H9 (cell line): ENCODE measurements around the gene KLHDC2. TPM values are rescaled to one million over a fixed set of nuclear protein-coding genes. Genes with fewer than 3 reads are reported as not detected.

Experiments
- DNase-seq: peaks from one replicate; pipeline ENCODE4 v3.0.0-alpha.2; 2017
- H2AFZ ChIP-seq: one replicate; pipeline ENCODE4 v1.6.1; 2013; ENCODE audit warnings: mild to moderate bottlenecking, low read length, control low read depth, moderate library complexity
- H2AK5ac ChIP-seq: 2 replicates; pipeline ENCODE4 v1.6.1; 2013; ENCODE audit warnings: low read length, control low read depth, mixed read lengths; ENCODE audit not compliant: insufficient read length
- H2BK120ac ChIP-seq: one replicate; pipeline ENCODE4 v1.6.1; 2013; ENCODE audit warnings: low read depth, mild to moderate bottlenecking, low read length, control low read depth, inconsistent platforms; ENCODE audit not compliant: poor library complexity, severe bottlenecking
- H2BK12ac ChIP-seq: 2 replicates; pipeline ENCODE4 v1.6.1; 2013; ENCODE audit warnings: low read length, control low read depth, mixed read lengths, low read depth; ENCODE audit not compliant: insufficient read length
- H2BK15ac ChIP-seq: 2 replicates; pipeline ENCODE4 v1.6.1; 2013; ENCODE audit warnings: low read depth, low read length, control low read depth
- H2BK20ac ChIP-seq: one replicate; pipeline ENCODE4 v1.6.1; 2013; ENCODE audit warnings: low read depth, mild to moderate bottlenecking, low read length, control low read depth, inconsistent platforms; ENCODE audit not compliant: poor library complexity, severe bottlenecking
- H2BK5ac ChIP-seq: 2 replicates; pipeline ENCODE4 v1.6.1; 2013; ENCODE audit warnings: low read length, control low read depth, mixed read lengths; ENCODE audit not compliant: insufficient read length
- H3K14ac ChIP-seq: 2 replicates; pipeline ENCODE4 v1.6.1; 2013; ENCODE audit warnings: low read length, control low read depth; ENCODE audit not compliant: insufficient read depth
- H3K18ac ChIP-seq: 2 replicates; pipeline ENCODE4 v1.6.1; 2013; ENCODE audit warnings: low read depth, mild to moderate bottlenecking, mixed read lengths, low read length, control low read depth; ENCODE audit not compliant: insufficient read length
- H3K23ac ChIP-seq: 2 replicates; pipeline ENCODE4 v1.6.1; 2013; ENCODE audit warnings: low read length, control low read depth, mixed read lengths, low read depth; ENCODE audit not compliant: insufficient read length
- H3K23me2 ChIP-seq: 2 replicates; pipeline ENCODE4 v1.6.1; 2013; ENCODE audit warnings: low read depth, mild to moderate bottlenecking, mixed read lengths, low read length, control low read depth; ENCODE audit not compliant: insufficient read length, poor library complexity, severe bottlenecking
- H3K27ac ChIP-seq: 2 replicates; pipeline ENCODE4 v1.5.1; 2013; ENCODE audit warnings: low read length, control low read depth, mixed read lengths, low read depth; ENCODE audit not compliant: insufficient read length
- H3K27me3 ChIP-seq: 2 replicates; pipeline ENCODE4 v1.6.1; 2013; ENCODE audit warnings: low read length, control low read depth, inconsistent platforms; ENCODE audit not compliant: insufficient read depth
- H3K4ac ChIP-seq: 2 replicates; pipeline ENCODE4 v1.6.1; 2013; ENCODE audit warnings: low read depth, mild to moderate bottlenecking, control low read depth, inconsistent platforms, low read length, moderate library complexity
- H3K4me1 ChIP-seq: 2 replicates; pipeline ENCODE4 v1.6.1; 2013; ENCODE audit warnings: low read length, control low read depth, inconsistent platforms; ENCODE audit not compliant: insufficient read depth
- H3K4me2 ChIP-seq: 2 replicates; pipeline ENCODE4 v1.6.1; 2013; ENCODE audit warnings: low read length, control low read depth, mixed read lengths; ENCODE audit not compliant: insufficient read length, insufficient read depth
- H3K56ac ChIP-seq: 2 replicates; pipeline ENCODE4 v1.6.1; 2013; ENCODE audit warnings: low read depth, mild to moderate bottlenecking, mixed read lengths, low read length, control low read depth; ENCODE audit not compliant: insufficient read length
- H3K79me1 ChIP-seq: 2 replicates; pipeline ENCODE4 v1.6.1; 2013; ENCODE audit warnings: low read depth, mild to moderate bottlenecking, moderate library complexity, low read length, control low read depth, inconsistent platforms; ENCODE audit not compliant: insufficient read depth, poor library complexity, severe bottlenecking
- H3K79me2 ChIP-seq: 2 replicates; pipeline ENCODE4 v1.6.1; 2013; ENCODE audit warnings: low read length, control low read depth, inconsistent platforms; ENCODE audit not compliant: insufficient read depth
- H3K9ac ChIP-seq: 2 replicates; pipeline ENCODE4 v1.6.1; 2013; ENCODE audit warnings: low read length, control low read depth, mixed read lengths; ENCODE audit not compliant: insufficient read length; ENCODE audit errors: extremely low read depth
- H3K9me3 ChIP-seq: one replicate; pipeline ENCODE4 v1.6.1; 2013; ENCODE audit warnings: low read depth, low read length, inconsistent platforms; ENCODE audit not compliant: control insufficient read depth
- H3T11ph ChIP-seq: one replicate; pipeline ENCODE4 v1.6.1; 2013; ENCODE audit warnings: mild to moderate bottlenecking, low read length, control low read depth, inconsistent platforms
- H4K20me1 ChIP-seq: one replicate; pipeline ENCODE4 v1.6.1; 2013; ENCODE audit not compliant: control insufficient read depth, insufficient read length, insufficient read depth
- H4K5ac ChIP-seq: 2 replicates; pipeline ENCODE4 v1.6.1; 2013; ENCODE audit warnings: low read depth, mild to moderate bottlenecking, mixed read lengths, low read length, control low read depth; ENCODE audit not compliant: insufficient read length
- H4K8ac ChIP-seq: replicated peaks from 2 replicates; pipeline ENCODE4 v1.6.1; 2013; ENCODE audit warnings: low read length, control low read depth, mixed read lengths, low read depth; ENCODE audit not compliant: insufficient read length
- H4K91ac ChIP-seq: 2 replicates; pipeline ENCODE4 v1.6.1; 2013; ENCODE audit warnings: low read depth, mild to moderate bottlenecking, moderate library complexity, mixed read lengths, low read length, control low read depth; ENCODE audit not compliant: insufficient read length
- H3K27ac Mint-ChIP-seq, 3 experiments: 2 replicates in 2 of 3; 3 replicates in 1 of 3; pipeline ENCODE4 v1.8.0; 2020 to 2021; ENCODE audit warnings: mixed read lengths in 3 of 3, mild to moderate bottlenecking in 1 of 3, moderate library complexity in 1 of 3
- H3K27me3 Mint-ChIP-seq: 2 replicates; pipeline ENCODE4 v1.8.0; 2021; ENCODE audit warnings: low read depth, mild to moderate bottlenecking, moderate library complexity, mixed read lengths
- H3K36me3 Mint-ChIP-seq, 3 experiments: 2 replicates in 2 of 3; 3 replicates in 1 of 3; pipeline ENCODE4 v1.8.0; 2020 to 2021; ENCODE audit warnings: low read depth in 3 of 3, mixed read lengths in 3 of 3; ENCODE audit not compliant: insufficient read depth in 1 of 3
- H3K4me1 Mint-ChIP-seq, 2 experiments: 2 replicates each; pipeline ENCODE4 v1.8.0; 2020; ENCODE audit warnings: mixed read lengths in 2 of 2
- H3K4me3 Mint-ChIP-seq, 2 experiments: 2 replicates in 1 of 2; 3 replicates in 1 of 2; pipeline ENCODE4 v1.8.0; 2020 to 2021; ENCODE audit warnings: mild to moderate bottlenecking in 2 of 2, mixed read lengths in 2 of 2, moderate library complexity in 1 of 2
- H3K9me3 Mint-ChIP-seq, 2 experiments: 2 replicates in 1 of 2; 3 replicates in 1 of 2; pipeline ENCODE4 v1.8.0; 2020; ENCODE audit warnings: mild to moderate bottlenecking in 2 of 2, mixed read lengths in 2 of 2, moderate library complexity in 1 of 2
- WGBS: extraction: QIAGEN DNeasy Blood & Tissue Kit; methylation state at CpG from one replicate; pipeline ENCODE4 v1.1.7; 2013; ENCODE audit warnings: missing lambda C conversion rate, low lambda C conversion rate, mixed read lengths; ENCODE audit not compliant: insufficient read length; ENCODE audit errors: extremely low coverage; 5-methylcytosine and 5-hydroxymethylcytosine counted together
- long read RNA-seq: library from polyadenylated mRNA; unstranded; transcript quantifications from one replicate; pipeline ENCODE4 v2.0.0, GENCODE V29; 2020
- total RNA-seq: library from RNA; stranded (reverse); gene quantifications from 2 replicates; pipeline ENCODE4 v1.2.1, GENCODE V29; 2021
- TF ChIP-seq, protein P1 (sequence below): fragments of 200-600 bp; sonication (generic); conservative IDR thresholded peaks from 3 replicates; pipeline ENCODE4 v1.8.0; 2021; ENCODE audit warnings: antibody characterized with exemption, mild to moderate bottlenecking

The KLHDC2 gene, protein sequence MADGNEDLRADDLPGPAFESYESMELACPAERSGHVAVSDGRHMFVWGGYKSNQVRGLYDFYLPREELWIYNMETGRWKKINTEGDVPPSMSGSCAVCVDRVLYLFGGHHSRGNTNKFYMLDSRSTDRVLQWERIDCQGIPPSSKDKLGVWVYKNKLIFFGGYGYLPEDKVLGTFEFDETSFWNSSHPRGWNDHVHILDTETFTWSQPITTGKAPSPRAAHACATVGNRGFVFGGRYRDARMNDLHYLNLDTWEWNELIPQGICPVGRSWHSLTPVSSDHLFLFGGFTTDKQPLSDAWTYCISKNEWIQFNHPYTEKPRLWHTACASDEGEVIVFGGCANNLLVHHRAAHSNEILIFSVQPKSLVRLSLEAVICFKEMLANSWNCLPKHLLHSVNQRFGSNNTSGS
- 41.3 and 41.6 TPM in 2 replicates for total RNA-seq
- long read RNA-seq, full-length matches to known transcripts, result 217 of 274 reads
- long read RNA-seq, partial matches to known transcripts, result 13 of 274 reads
- long read RNA-seq, other reads (novel, unspliced or antisense), result 44 of 274 reads

DNA sequence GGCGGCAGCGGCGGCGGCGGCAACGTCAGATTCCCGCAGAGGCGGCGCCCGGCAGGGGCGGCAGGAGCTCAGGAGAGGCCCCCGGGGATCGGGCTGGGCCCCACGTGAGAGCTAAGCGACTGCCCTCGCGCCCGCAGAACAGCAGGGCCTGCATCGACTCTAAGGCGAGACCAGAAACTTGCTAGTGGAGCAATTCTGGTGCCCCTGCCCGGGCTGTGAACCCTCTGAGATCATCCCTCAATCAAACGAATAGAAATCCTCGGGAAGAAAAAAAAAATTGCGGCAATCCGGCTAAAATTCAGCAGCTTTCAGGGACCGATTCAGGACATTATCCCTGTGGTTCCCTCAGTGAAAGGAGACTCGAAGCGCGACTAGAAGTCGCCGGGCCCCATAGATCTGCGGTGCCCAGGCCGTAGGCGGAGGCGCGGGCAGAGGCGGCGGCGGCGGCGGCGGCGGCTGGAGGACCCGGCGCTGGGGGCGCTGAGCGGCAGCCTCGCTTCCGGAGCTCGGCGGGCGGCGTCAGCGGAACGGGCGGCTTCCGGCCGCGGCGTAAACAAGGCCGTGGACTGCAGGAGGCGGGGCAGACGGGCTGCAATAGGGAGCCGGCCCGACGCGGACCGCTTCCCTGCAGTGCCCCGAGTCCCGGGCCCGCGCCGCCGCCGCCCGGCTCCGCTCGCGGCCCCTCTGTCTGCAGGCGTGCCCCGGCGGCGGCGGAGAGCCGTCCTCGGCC, at the start of gene KLHDC2:
Gene KLHDC2, plus strand, starts transcription at position 583 of the 730 bp plus-strand sequence. CDS start 316 bp downstream, outside the sequence.
- Mint-ChIP-seq H3K27me3 (no peaks in the 10 kb centered on the region), H3K4me1 (peaks cover 25% of the 10 kb centered on the region in 2 experiments), H3K36me3 (peaks cover 0 to 5% (median 0%) of the 10 kb centered on the region in 3 experiments; a peak in 2 of 7 replicates), H3K27ac (peak within 1 kb of the TSS; percentile 99 to 100 (median 100)), H3K4me3 (peak within 1 kb of the TSS; percentile 94 to 99), H3K9me3 (0 out of 5 replicates have a peak, but pooled peaks cover 0 to 3% of the 10 kb centered on the region in 2 experiments)
- peak within 1 kb of the TSS; percentile 97 for H3K9ac ChIP-seq
- H3K27ac ChIP-seq, result peak within 1 kb of the TSS; percentile 82
- no peak within 1 kb of the TSS for H3K56ac ChIP-seq
- peak within 1 kb of the TSS; percentile 95 for H3K18ac ChIP-seq
- H3K4me2 ChIP-seq, result peak within 1 kb of the TSS; percentile 94
- H2BK15ac ChIP-seq, result no peak within 1 kb of the TSS
- H3K4me1 ChIP-seq, result peaks cover 5% of the 10 kb centered on the region
- H3T11ph ChIP-seq, result no peak within 1 kb of the TSS
- peak within 1 kb of the TSS; percentile 94 for H3K14ac ChIP-seq
- no peaks in the 10 kb centered on the region for H3K79me1 ChIP-seq
- H4K20me1 ChIP-seq, result no peaks in the 10 kb centered on the region
- peak within 1 kb of the TSS; percentile 52 for H2BK12ac ChIP-seq
- H4K91ac ChIP-seq, result peak within 1 kb of the TSS; percentile 1
- peak; percentile 88 for DNase-seq
- TF ChIP-seq, protein P1, sequence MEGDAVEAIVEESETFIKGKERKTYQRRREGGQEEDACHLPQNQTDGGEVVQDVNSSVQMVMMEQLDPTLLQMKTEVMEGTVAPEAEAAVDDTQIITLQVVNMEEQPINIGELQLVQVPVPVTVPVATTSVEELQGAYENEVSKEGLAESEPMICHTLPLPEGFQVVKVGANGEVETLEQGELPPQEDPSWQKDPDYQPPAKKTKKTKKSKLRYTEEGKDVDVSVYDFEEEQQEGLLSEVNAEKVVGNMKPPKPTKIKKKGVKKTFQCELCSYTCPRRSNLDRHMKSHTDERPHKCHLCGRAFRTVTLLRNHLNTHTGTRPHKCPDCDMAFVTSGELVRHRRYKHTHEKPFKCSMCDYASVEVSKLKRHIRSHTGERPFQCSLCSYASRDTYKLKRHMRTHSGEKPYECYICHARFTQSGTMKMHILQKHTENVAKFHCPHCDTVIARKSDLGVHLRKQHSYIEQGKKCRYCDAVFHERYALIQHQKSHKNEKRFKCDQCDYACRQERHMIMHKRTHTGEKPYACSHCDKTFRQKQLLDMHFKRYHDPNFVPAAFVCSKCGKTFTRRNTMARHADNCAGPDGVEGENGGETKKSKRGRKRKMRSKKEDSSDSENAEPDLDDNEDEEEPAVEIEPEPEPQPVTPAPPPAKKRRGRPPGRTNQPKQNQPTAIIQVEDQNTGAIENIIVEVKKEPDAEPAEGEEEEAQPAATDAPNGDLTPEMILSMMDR, result peak; percentile 41; the same call in 2 of the 3 replicates
- H2BK20ac ChIP-seq, result no peak within 1 kb of the TSS
- WGBS, result no CpG with 5 or more reads among the region's 86 CpGs
- H3K4ac ChIP-seq, result no peak within 1 kb of the TSS; the same call in 1 of the 2 replicates
- H2BK120ac ChIP-seq, result peak within 1 kb of the TSS; percentile 82
- H3K79me2 ChIP-seq, result peaks cover 5% of the 10 kb centered on the region; the same call in 1 of the 2 replicates
- H3K9me3 ChIP-seq, result no peaks in the 10 kb centered on the region
- H2AFZ ChIP-seq, result peak within 1 kb of the TSS; percentile 29
- no peak within 1 kb of the TSS for H4K8ac ChIP-seq
- H2AK5ac ChIP-seq, result no peak within 1 kb of the TSS
- H3K23ac ChIP-seq, result no peak within 1 kb of the TSS
- H3K23me2 ChIP-seq, result peaks cover 18% of the 10 kb centered on the region
- H4K5ac ChIP-seq, result peak within 1 kb of the TSS; percentile 98
- H3K27me3 ChIP-seq, result no peaks in the 10 kb centered on the region
- peak within 1 kb of the TSS; percentile 91 for H2BK5ac ChIP-seq
